CD4-positive, alpha-beta T cell treated with Interleukin-17A for 1 hour (primary cell): ENCODE measurements around the gene MPIG6B.
"Not testable (repeated sequence)": the region's sequence is repeated elsewhere in the genome, so short reads cannot be mapped to it uniquely, and the experiment has no call there.

ENCODE experiments used
- DNase-seq: peaks from one replicate; pipeline ENCODE4 v3.0.0-alpha.2; 2020

MPIG6B gene

GRCh38 chr6:31701666-31702404, 21.3 kb upstream of the MPIG6B start:
- no peak for DNase-seq

GRCh38 chr6:31702405-31702818, 20.8 kb upstream of the MPIG6B start:
- peak; percentile 5 for DNase-seq

- DNase-seq, result peak; percentile 98
These were observed 20.1 kb upstream of the MPIG6B start, which contains the start of gene ABHD16A for GRCh38 chr6:31702819-31703716. Gene ABHD16A, minus strand, starts transcription at chr6:31703324. Its CDS starts 43 bp downstream, at chr6:31703281.

GRCh38 chr6:31705931-31706330, 17.2 kb upstream of the MPIG6B start:
- no peak for DNase-seq

- no peak for DNase-seq
These were observed 16.6 kb upstream of the MPIG6B start, which contains the start of gene LY6G6F for GRCh38 chr6:31706599-31706998. Gene LY6G6F, plus strand, starts transcription at chr6:31706866. Its CDS starts 41 bp downstream, at chr6:31706907.

GRCh38 chr6:31707701-31708100, 15.5 kb upstream of the MPIG6B start:
- DNase-seq, result no peak

GRCh38 chr6:31708224-31708623, 14.9 kb upstream of the MPIG6B start:
- no peak for DNase-seq

- not testable (repeated sequence) for DNase-seq
These were observed 14.0 kb upstream of the MPIG6B start for GRCh38 chr6:31709157-31709556.

GRCh38 chr6:31710523-31711219, 12.5 kb upstream of the MPIG6B start:
- DNase-seq, result no peak

GRCh38 chr6:31711233-31711632, 11.9 kb upstream of the MPIG6B start:
- no peak for DNase-seq

- DNase-seq, result peak; percentile 32
These were observed 10.9 kb upstream of the MPIG6B start for GRCh38 chr6:31712296-31712695.

GRCh38 chr6:31713465-31713864, 9.7 kb upstream of the MPIG6B start:
- no peak for DNase-seq

GRCh38 chr6:31713991-31714684, 9.0 kb upstream of the MPIG6B start:
- DNase-seq, result no peak

- DNase-seq, result no peak
These were observed 7.9 kb upstream of the MPIG6B start, which contains the start of gene LY6G6D for GRCh38 chr6:31715022-31715958. Gene LY6G6D, plus strand, starts transcription at chr6:31715348. Its CDS starts 8 bp downstream, at chr6:31715356.

GRCh38 chr6:31717499-31718222, 5.5 kb upstream of the MPIG6B start:
- no peak for DNase-seq

GRCh38 chr6:31718265-31718664, 4.9 kb upstream of the MPIG6B start:
- DNase-seq, result no peak

- DNase-seq, result no peak
These were observed 4.2 kb upstream of the MPIG6B start for GRCh38 chr6:31719001-31719400.

GRCh38 chr6:31720196-31720770, 2.9 kb upstream of the MPIG6B start:
- no peak for DNase-seq

- DNase-seq, result no peak
These were observed 1.7 kb upstream of the MPIG6B start, which contains the start of gene LY6G6C for GRCh38 chr6:31721351-31722020. Gene LY6G6C, minus strand, starts transcription at chr6:31721746. Its CDS starts 67 bp downstream, at chr6:31721679.
